ENCODE results near the gene ACOXL. TPM values are rescaled to one million over a fixed set of nuclear protein-coding genes. Genes with fewer than 3 reads are reported as not detected.

ACOXL gene
- total and polyA plus RNA-seq, 9 of the 15 experiments (the other 6 are each of a cell fraction or from before 2014, with no cell fraction given): 0.31 to 0.56 TPM; not detected in 7

DNA sequence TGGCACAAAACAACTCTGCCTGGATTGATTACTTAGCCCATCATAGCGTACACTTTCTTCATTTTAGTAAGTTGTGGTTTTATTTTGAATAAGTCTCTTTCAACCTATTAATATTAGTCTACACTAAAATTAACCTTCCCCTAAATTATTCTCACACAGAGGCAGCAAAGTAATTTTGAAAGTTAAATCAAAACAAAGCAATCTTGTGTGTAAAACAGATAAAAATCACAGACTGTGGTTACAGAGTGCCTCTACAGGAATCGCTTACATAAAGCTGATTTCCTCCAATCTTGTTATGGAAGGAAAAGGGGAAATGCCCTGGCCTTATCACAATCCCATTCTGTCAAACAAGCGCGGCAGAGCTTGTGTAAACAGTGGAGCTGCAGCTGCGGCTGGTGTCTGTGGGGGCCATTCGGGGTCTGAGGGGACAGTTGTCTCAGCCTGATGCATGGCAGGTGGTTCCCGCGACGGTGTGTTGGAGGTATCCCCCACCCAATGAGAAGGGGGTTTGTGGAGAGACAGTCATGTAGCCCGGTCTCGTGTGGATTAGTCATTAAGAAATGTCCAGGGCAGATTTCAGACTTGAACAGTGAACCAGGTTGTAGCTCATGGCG lies 430.5 kb downstream of the ACOXL start:
- no peak overlapping the region for H3K4me2 ChIP-seq (ENCODE audit: insufficient read depth, low read length)
- peak; percentile 69 for FAIRE-seq
- 28% methylated on average over 12 of the region's 12 CpGs for WGBS (ENCODE audit: insufficient coverage, low coverage, missing lambda C conversion rate)
- no peaks in the 10 kb centered on the region for H3K79me2 ChIP-seq (ENCODE audit: control insufficient read depth, insufficient read depth, low read length)
- peak; percentile 55 for ATAC-seq
- BruUV-seq (replicated peaks): no TSS peak
- DNase-seq (ENCODE audit: extremely low read depth in 1 of 4, low spot score in 3 of 4): peak in 1 of 4 experiments; percentile 23
- H3K4me3 ChIP-seq: no peak overlapping the region
- no peak overlapping the region for H3K9ac ChIP-seq (ENCODE audit: insufficient read depth in 1 of 2, low read depth in 2 of 2, low read length in 2 of 2)
- no peaks in the 10 kb centered on the region for H3K9me3 ChIP-seq (replicated peaks; ENCODE audit: control insufficient read depth, insufficient read depth, low read depth, low read length)
- H3K36me3 ChIP-seq (ENCODE audit: control insufficient read depth, insufficient read depth, low read length): peaks cover 63% of the 10 kb centered on the region
- H4K20me1 ChIP-seq (replicated peaks; ENCODE audit: control insufficient read depth, insufficient read depth, low read length): peaks cover 38% of the 10 kb centered on the region
- ChIA-PET POLR2A (interaction anchor here (1.1 to 1.6 kb wide), 2 partner anchors 17 to 42 kb away, joined by 3 read pairs; partner anchors contain the start of gene BCL2L11), CTCF (ENCODE audit: low intra/inter-chr PET ratio) (no interaction called here)
- H3K9me1 ChIP-seq (ENCODE audit: control insufficient read depth, insufficient read depth, low read length): no peaks in the 10 kb centered on the region
- in situ Hi-C loops (cut with MboI): no loop called here
- no peak overlapping the region for H3K27ac ChIP-seq (ENCODE audit: extremely low read depth, low read depth, low read length)
- H3K4me1 ChIP-seq (replicated peaks in 1 of 2; ENCODE audit: control insufficient read depth in 2 of 2, insufficient read depth in 2 of 2, low read length in 2 of 2): peaks cover 6 to 8% of the 10 kb centered on the region in 2 experiments; a peak in 4 of 5 replicates
- H3K27me3 ChIP-seq (ENCODE audit: control insufficient read depth in 2 of 2, insufficient read depth in 2 of 2, low read length in 2 of 2): no peaks in the 10 kb centered on the region
- no peak overlapping the region for H2AFZ ChIP-seq (ENCODE audit: low read depth, low read length)
- intact Hi-C loops (cut with micrococcal nuclease): no loop called here
- TF ChIP-seq, protein P1, sequence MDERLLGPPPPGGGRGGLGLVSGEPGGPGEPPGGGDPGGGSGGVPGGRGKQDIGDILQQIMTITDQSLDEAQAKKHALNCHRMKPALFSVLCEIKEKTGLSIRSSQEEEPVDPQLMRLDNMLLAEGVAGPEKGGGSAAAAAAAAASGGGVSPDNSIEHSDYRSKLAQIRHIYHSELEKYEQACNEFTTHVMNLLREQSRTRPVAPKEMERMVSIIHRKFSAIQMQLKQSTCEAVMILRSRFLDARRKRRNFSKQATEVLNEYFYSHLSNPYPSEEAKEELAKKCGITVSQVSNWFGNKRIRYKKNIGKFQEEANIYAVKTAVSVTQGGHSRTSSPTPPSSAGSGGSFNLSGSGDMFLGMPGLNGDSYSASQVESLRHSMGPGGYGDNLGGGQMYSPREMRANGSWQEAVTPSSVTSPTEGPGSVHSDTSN (CRISPR knock-in tag; IDR thresholded peaks at IDR 0.05; ENCODE audit: low read depth): no peak
- TF ChIP-seq, protein P1 (tag; conservative IDR thresholded peaks at IDR 0.05; ENCODE audit: low read depth): 0 out of 2 replicates have a peak, but pooled peaks have one; percentile 19
- TF ChIP-seq NR1H2 (CRISPR knock-in tag; IDR thresholded peaks at IDR 0.05): no peak
- TF ChIP-seq, protein P2, sequence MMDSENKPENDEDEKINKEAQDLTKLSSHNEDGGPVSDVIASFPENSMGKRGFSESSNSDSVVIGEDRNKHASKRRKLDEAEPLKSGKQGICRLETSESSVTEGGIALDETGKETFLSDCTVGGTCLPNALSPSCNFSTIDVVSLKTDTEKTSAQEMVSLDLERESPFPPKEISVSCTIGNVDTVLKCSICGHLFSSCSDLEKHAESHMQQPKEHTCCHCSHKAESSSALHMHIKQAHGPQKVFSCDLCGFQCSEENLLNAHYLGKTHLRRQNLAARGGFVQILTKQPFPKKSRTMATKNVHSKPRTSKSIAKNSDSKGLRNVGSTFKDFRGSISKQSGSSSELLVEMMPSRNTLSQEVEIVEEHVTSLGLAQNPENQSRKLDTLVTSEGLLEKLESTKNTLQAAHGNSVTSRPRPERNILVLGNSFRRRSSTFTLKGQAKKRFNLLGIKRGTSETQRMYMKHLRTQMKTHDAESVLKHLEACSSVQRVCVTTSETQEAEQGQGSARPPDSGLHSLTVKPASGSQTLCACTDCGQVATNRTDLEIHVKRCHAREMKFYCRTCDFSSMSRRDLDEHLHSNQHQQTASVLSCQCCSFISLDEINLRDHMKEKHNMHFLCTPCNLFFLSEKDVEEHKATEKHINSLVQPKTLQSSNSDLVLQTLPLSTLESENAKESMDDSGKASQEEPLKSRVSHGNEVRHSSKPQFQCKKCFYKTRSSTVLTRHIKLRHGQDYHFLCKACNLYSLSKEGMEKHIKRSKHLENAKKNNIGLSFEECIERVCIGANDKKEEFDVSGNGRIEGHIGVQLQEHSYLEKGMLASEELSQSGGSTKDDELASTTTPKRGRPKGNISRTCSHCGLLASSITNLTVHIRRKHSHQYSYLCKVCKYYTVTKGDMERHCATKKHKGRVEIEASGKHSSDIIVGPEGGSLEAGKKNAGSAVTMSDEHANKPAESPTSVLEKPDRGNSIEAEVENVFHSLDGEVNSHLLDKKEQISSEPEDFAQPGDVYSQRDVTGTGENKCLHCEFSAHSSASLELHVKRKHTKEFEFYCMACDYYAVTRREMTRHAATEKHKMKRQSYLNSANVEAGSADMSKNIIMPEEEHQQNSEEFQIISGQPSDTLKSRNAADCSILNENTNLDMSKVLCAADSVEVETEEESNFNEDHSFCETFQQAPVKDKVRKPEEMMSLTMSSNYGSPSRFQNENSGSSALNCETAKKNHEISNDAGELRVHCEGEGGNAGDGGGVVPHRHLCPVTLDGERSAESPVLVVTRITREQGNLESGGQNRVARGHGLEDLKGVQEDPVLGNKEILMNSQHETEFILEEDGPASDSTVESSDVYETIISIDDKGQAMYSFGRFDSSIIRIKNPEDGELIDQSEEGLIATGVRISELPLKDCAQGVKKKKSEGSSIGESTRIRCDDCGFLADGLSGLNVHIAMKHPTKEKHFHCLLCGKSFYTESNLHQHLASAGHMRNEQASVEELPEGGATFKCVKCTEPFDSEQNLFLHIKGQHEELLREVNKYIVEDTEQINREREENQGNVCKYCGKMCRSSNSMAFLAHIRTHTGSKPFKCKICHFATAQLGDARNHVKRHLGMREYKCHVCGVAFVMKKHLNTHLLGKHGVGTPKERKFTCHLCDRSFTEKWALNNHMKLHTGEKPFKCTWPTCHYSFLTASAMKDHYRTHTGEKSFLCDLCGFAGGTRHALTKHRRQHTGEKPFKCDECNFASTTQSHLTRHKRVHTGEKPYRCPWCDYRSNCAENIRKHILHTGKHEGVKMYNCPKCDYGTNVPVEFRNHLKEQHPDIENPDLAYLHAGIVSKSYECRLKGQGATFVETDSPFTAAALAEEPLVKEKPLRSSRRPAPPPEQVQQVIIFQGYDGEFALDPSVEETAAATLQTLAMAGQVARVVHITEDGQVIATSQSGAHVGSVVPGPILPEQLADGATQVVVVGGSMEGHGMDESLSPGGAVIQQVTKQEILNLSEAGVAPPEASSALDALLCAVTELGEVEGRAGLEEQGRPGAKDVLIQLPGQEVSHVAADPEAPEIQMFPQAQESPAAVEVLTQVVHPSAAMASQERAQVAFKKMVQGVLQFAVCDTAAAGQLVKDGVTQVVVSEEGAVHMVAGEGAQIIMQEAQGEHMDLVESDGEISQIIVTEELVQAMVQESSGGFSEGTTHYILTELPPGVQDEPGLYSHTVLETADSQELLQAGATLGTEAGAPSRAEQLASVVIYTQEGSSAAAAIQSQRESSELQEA (IDR thresholded peaks at IDR 0.05; ENCODE audit: low read depth): no peak
- no peak for TF ChIP-seq NR3C1 (CRISPR knock-in tag; IDR thresholded peaks at IDR 0.05)
- no peak for TF ChIP-seq FOS (IDR thresholded peaks at IDR 0.05; ENCODE audit: extremely low read depth, insufficient read length)
- no peak for TF ChIP-seq RB1 (IDR thresholded peaks at IDR 0.05; ENCODE audit: low read depth)
- TF ChIP-seq HCFC1 (IDR thresholded peaks at IDR 0.05; ENCODE audit: low read depth, low read length): no peak
- TF ChIP-seq ZNF830 (CRISPR knock-in tag; IDR thresholded peaks at IDR 0.05): no peak
- TF ChIP-seq TEAD2 (tag; IDR thresholded peaks at IDR 0.05): no peak
- no peak for TF ChIP-seq ZEB2 (IDR thresholded peaks at IDR 0.05)
- TF ChIP-seq RFX1 (IDR thresholded peaks at IDR 0.05): no peak
- no peak for TF ChIP-seq PTRF (tag; IDR thresholded peaks at IDR 0.05)

Data from K562 (cell line).